ENCODE measurements around the gene IL18BP.

The IL18BP gene

GRCh38 chr11:71987521-71987920 is 11.2 kb upstream of the IL18BP start:
- no peak for TF ChIP-seq POLR2A (IDR thresholded peaks at IDR 0.05; ENCODE audit: low read depth, low read length)
- no peak for FAIRE-seq
- no peak for DNase-seq (ENCODE audit: insufficient read length, low spot score)

- FAIRE-seq = no peak
- no peak for DNase-seq (ENCODE audit: insufficient read length, low spot score)
- no peak for TF ChIP-seq POLR2A (IDR thresholded peaks at IDR 0.05; ENCODE audit: low read depth, low read length)
These were observed 10.7 kb upstream of the IL18BP start for GRCh38 chr11:71988050-71988449.

- FAIRE-seq (no peak), DNase-seq (ENCODE audit: insufficient read length, low spot score) (no peak)
- TF ChIP-seq POLR2A (IDR thresholded peaks at IDR 0.05; ENCODE audit: low read depth, low read length) = no peak
These were observed 8.0 kb upstream of the IL18BP start for GRCh38 chr11:71990701-71991100.

- FAIRE-seq (no peak), DNase-seq (ENCODE audit: insufficient read length, low spot score) (no peak)
- no peak for TF ChIP-seq POLR2A (IDR thresholded peaks at IDR 0.05; ENCODE audit: low read depth, low read length)
These were observed 7.2 kb upstream of the IL18BP start for GRCh38 chr11:71991494-71991893.

- DNase-seq (ENCODE audit: insufficient read length, low spot score) (no peak), FAIRE-seq (no peak)
- TF ChIP-seq POLR2A (IDR thresholded peaks at IDR 0.05; ENCODE audit: low read depth, low read length) = no peak
These were observed 6.5 kb upstream of the IL18BP start for GRCh38 chr11:71992136-71992730.

DNA sequence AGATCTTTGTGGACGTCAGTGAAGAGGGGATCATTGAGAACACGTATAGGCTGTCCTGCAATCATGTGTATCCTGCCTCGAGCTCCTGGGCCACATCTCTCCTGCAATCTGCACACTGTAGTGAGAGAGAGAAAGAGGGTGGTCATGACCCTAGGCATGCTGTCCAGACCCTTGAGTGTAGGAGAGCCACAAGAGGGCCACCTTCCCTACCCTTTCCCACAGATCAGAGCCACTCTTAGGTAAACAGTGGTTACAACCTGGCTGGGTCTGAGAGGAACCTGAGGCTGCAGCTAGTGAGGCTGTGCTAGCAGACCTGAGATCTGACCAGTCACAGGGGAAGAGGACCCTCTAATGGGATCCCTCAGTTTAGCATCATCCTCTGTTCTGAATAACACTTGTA is 3.9 kb upstream of the IL18BP start:
- TF ChIP-seq POLR2A (IDR thresholded peaks at IDR 0.05; ENCODE audit: low read depth, low read length) = no peak
- DNase-seq (ENCODE audit: insufficient read length, low spot score) (no peak), FAIRE-seq (no peak)

DNA sequence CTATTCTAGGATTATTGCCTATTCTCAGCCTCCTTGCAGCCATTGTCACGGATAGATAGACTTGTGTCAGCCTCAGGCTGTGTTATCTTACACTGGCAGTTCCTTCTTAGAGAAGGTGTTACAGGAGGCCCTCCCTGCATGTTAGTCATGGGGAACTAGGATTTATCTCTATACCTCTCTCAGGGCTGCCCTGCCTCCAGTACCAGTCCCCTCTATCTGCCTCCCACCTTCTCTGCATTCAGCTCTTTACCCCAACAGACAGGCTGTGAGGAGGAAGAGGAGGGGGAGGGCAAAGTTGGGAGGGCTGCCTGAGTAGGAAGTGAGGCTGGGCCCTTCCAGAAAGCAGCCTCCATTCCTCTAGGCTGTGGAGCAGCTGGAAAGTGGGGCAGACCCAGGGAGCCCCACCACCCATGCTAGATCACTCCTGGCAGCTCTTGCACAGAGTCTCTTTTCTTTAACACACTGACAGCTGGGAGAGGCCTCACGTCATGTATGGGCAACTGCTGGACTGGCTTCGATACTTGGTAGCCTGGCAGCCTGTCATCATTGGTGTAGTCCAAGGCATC is 2.9 kb upstream of the IL18BP start:
- TF ChIP-seq POLR2A (IDR thresholded peaks at IDR 0.05; ENCODE audit: low read depth, low read length) = no peak
- DNase-seq (ENCODE audit: insufficient read length, low spot score) (no peak), FAIRE-seq (no peak)

- TF ChIP-seq POLR2A (IDR thresholded peaks at IDR 0.05; ENCODE audit: low read depth, low read length) = no peak
- FAIRE-seq (no peak), DNase-seq (ENCODE audit: insufficient read length, low spot score) (no peak)
These were observed 2.2 kb upstream of the IL18BP start for GRCh38 chr11:71996517-71996916.

GRCh38 chr11:71996946-71997345 is 1.8 kb upstream of the IL18BP start:
- DNase-seq (ENCODE audit: insufficient read length, low spot score) (no peak), FAIRE-seq (no peak)
- no peak for TF ChIP-seq POLR2A (IDR thresholded peaks at IDR 0.05; ENCODE audit: low read depth, low read length)

GRCh38 chr11:71997594-71997993 is 1.1 kb upstream of the IL18BP start:
- FAIRE-seq = no peak
- no peak for TF ChIP-seq POLR2A (IDR thresholded peaks at IDR 0.05; ENCODE audit: low read depth, low read length)
- no peak for DNase-seq (ENCODE audit: insufficient read length, low spot score)

DNA sequence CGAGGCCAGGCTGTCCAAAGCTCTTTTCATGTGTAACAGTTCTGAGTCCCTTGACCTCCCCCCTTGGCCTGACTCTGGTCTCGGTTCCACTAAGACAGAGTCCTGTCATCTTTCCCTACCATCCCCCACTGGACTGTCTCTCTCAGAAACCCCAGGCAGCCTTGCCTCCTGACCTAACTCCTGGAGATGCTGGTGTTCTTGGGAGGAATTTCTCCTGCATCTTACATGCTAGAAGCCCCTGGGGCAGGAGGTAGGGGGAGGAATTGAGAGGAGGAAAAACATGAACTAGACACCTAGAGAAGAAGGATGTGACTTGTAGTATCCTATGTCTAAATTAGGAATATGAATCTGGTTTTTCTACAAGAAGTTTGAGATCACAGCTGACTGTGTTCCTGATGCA is 648 bp upstream of the IL18BP start:
- no peak for FAIRE-seq
- no peak for DNase-seq (ENCODE audit: insufficient read length, low spot score)
- TF ChIP-seq POLR2A (IDR thresholded peaks at IDR 0.05; ENCODE audit: low read depth, low read length) = no peak

GRCh38 chr11:71999362-71999761 is 653 bp downstream of the IL18BP start:
- FAIRE-seq (no peak), DNase-seq (ENCODE audit: insufficient read length, low spot score) (no peak)
- TF ChIP-seq POLR2A (IDR thresholded peaks at IDR 0.05; ENCODE audit: low read depth, low read length) = no peak

DNA sequence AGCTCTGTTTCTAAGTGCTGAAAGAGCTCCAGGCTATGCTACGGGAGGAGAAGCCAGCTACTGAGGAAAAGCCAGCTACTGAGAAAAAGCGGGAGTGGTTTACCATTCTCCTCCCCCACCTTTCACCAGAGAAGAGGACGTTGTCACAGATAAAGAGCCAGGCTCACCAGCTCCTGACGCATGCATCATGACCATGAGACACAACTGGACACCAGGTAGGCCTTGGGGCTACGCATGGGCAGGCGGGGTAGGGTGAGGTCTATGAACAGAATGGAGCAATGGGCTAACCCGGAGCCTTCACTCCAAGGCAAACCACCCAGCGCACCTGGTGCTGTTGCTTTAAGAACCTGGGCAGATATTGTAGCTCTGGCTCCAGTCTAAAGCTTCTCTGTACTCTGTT is 1.1 kb downstream of the IL18BP start:
- FAIRE-seq (no peak), DNase-seq (ENCODE audit: insufficient read length, low spot score) (no peak)
- no peak for TF ChIP-seq POLR2A (IDR thresholded peaks at IDR 0.05; ENCODE audit: low read depth, low read length)

DNA sequence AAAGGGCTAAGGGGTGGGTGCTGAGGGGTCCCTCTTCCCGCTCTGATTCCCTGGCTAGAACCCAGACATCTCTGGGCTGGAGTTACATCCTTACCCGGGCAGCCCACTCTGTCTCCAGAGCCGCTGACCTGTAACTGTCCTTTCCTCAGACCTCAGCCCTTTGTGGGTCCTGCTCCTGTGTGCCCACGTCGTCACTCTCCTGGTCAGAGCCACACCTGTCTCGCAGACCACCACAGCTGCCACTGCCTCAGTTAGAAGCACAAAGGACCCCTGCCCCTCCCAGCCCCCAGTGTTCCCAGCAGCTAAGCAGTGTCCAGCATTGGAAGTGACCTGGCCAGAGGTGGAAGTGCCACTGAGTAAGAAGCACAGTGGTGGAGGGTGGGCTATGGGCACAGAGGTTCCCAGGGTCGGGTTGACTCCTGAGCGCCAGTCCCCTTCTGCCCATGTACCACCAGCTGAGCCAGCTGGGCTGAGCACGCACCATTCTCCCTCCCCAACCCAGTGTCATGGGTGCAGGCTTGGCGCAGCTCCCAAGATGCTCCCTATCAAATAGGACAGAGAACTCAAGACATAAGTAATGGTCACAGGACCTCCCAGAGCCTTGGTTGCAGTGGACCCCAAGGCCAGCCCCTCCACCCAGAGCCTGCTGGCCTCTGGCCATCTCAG is 1.6 kb downstream of the IL18BP start:
- TF ChIP-seq POLR2A (IDR thresholded peaks at IDR 0.05; ENCODE audit: low read depth, low read length) = no peak
- DNase-seq (ENCODE audit: insufficient read length, low spot score) (no peak), FAIRE-seq (no peak)

DNA sequence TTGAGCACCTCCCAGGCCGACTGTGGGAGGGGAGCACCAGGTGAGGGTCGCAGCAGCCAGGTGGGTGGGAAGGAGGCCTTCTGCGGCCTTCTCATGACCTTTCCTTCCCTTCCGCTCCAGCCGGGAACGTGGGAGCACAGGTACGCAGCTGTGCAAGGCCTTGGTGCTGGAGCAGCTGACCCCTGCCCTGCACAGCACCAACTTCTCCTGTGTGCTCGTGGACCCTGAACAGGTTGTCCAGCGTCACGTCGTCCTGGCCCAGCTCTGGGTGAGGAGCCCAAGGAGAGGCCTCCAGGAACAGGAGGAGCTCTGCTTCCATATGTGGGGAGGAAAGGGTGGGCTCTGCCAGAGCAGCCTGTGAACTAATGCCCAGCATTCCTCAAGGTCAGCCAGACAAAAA is 2.6 kb downstream of the IL18BP start:
- no peak for FAIRE-seq
- TF ChIP-seq POLR2A (IDR thresholded peaks at IDR 0.05; ENCODE audit: low read depth, low read length) = no peak

More for the DNA sequence above, 2.6 kb downstream of the IL18BP start:
- DNase-seq (ENCODE audit: insufficient read length, low spot score) = no peak
